Suprapubic skin (tissue), 3 donors: Measurements from ENCODE around the gene SLTM.

Experiments used
- CTCF ChIP-seq, 2 donors: fragments of 200-600 bp in 1 of 2; fragments of 450-650 bp in 1 of 2; sonication (generic) in 1 of 2; IDR thresholded peaks; one replicate each; pipeline ENCODE4 v1.5.1; 2016 to 2019; ENCODE audit warnings: antibody characterized with exemption in 2 of 2, mild to moderate bottlenecking in 1 of 2, moderate library complexity in 1 of 2
- POLR2A ChIP-seq, 2 donors: fragments of 450-650 bp; IDR thresholded peaks; one replicate each; pipeline ENCODE4 v1.6.1; 2017; ENCODE audit warnings: antibody characterized with exemption in 2 of 2, mild to moderate bottlenecking in 2 of 2, moderate library complexity in 2 of 2

- TF ChIP-seq POLR2A (IDR thresholded peaks at IDR 0.05) (no peak), CTCF (IDR thresholded peaks at IDR 0.05) (no peak)
These were observed 57.0 kb downstream of the SLTM start for GRCh38 chr15:58876306-58877106.
